HG03039 (cell line): ENCODE measurements around the gene CENPX.
A peak's percentile ranks its signal among the peaks of the same experiment; 100 is the strongest.
"Not testable (repeated sequence)": the region's sequence is repeated elsewhere in the genome, so short reads cannot be mapped to it uniquely, and the experiment has no call there.

Experiments used
- ATAC-seq: cut with Tn5 transposase; IDR thresholded peaks from one replicate; pipeline ENCODE4 v1.9.1; 2021; ENCODE audit warnings: mild to moderate bottlenecking, moderate library complexity; ENCODE audit not compliant: unreplicated experiment

The CENPX gene

GRCh38 chr17:81984773-81985410 is 37.8 kb downstream of the CENPX start:
- no peak for ATAC-seq

GRCh38 chr17:81983639-81984373 is 38.9 kb downstream of the CENPX start:
- ATAC-seq = no peak

- ATAC-seq = no peak
Measured at GRCh38 chr17:81983011-81983638, 39.6 kb downstream of the CENPX start.

DNA sequence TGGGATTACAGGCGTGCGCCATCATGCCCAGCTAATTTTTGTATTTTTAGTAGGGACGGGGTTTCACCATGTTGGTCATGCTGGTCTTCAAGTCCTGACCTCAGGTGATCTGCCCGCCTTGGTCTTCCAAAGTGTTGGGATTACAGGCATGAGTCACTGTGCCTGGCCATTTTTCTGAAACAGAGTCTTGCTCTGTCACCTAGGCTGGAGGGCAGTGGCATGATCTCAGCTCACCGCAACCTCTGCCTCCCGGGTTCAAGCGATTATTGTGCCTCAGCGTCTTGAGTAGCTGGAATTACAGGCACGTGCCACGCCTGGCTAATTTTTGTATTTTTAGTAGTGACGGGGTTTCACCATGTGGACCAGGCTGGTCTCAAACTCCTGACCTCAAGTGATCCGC is 41.2 kb downstream of the CENPX start:
- not testable (repeated sequence) for ATAC-seq

- ATAC-seq = no peak
Measured at GRCh38 chr17:81980707-81981343, 41.9 kb downstream of the CENPX start.

DNA sequence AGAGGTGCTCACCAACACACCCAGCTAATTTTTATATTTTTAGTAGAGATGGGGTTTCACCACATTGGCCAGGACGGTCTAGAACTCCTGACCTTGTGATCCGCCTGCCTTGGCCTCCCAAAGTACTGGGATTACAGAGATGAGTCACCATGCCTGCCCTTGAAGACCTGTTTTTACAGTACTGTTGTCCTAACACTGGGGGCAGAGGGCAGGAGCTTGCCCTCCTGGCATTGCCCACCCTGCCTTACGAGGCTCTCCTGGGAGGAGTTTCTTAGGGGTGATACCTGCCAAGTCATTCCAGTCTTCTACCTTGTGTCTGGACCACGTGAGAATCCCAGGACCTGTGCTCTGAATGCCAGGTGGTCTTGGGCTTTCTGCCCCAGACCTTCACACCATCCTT is 42.6 kb downstream of the CENPX start:
- no peak for ATAC-seq

GRCh38 chr17:81978524-81979298 is 44.0 kb downstream of the CENPX start:
- no peak for ATAC-seq

DNA sequence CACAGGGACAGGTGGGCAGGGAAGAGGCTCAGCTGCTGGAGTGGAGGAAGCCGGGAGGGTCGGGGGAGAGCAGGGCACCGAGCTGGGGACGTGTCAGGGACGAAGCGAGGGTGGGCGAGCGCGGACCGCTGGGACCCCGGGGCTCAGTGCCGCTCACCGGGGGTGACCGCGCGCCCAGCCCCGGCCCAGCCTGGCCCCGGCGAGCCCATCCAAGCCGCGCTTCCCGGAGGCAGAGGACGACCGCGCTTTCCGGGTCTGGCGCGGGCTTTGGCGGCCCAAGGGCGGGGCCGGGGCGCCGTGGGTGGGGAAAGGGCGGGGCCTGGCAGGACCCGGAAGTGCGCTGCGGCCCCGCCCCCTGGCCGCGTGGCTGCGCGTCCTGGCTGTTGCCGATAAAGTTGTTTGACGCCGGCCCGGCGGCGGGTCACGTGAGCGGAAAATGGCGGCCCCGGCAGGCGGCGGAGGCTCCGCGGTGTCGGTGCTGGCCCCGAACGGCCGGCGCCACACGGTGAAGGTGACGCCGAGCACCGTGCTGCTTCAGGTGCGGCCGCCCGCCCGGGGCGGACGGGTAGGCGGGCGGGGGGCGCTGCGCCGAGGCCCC is 45.4 kb downstream of the CENPX start, which contains the start of gene ASPSCR1:
ASPSCR1 (plus strand) TSS at position 419 of the 598 bp plus-strand sequence; CDS start at position 437, 18 bp downstream.
- peak; percentile 72 for ATAC-seq

DNA sequence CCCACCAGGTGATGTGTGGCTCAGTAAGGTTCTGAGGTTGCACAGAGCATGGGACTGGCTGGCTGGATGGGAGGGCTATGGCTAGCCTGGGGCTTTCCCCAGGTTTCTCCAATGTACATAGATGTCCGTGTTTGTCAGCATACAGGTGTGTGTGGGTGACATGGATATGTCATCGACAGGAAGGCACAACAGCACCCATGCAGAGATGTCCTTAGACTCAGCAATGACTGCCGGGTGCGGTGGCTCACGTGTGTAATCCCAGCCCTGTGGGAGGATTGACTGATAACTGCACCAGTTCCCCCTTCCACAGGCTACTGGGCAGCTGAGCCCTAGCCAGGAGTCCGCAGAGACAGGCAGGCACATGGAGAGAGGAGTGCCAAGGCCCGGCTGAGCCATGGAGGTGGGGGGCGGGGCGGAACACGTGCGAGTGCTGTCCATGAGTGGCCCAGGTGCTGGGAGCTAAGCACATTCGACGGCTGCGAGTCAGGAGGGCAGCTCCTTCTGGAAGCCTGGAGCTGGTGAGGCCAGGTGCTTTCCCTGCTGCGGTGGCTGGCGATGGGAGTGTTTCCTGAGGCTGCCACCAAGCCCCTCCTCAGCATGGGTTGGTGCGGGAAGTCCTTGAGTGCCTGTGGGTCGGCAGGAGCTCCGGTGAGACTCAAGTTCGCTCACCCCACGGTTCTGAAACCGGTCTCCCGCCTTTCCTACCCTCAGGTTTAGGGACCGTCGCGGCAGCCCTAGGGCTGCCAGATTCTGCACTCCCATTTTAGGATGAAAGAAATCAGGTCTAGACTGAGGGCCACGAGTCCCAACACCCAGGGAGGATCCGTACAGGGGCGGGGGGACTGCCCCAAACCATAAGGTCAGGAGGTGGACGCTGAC is 46.1 kb downstream of the CENPX start:
- no peak for ATAC-seq

DNA sequence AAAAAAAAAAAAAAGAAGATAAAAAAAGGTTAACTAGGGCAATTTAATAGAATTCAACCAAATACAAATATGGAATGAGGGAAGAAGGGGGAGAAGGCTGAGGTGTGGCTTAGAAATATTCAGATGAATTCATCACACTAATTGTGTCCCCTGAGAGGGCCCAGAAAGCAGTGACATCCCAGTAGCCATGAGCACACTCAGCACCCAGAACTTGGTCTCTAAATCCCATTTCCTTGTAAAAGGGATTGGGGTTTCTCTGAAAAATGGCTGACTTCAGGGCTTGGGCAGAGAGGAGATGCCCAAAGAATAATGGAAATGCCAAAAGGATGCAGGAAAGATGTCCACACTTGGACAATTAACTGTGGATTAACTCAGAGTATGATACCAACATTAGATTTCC is 49.2 kb downstream of the CENPX start:
- ATAC-seq = no peak

- no peak for ATAC-seq
Measured at GRCh38 chr17:81968850-81969812, 53.5 kb downstream of the CENPX start.
